GM18858 (cell line): ENCODE data around the gene FBRSL1.

ENCODE experiments used
- ATAC-seq: cut with Tn5 transposase; IDR thresholded peaks from one replicate; pipeline ENCODE4 v1.9.1; 2021; ENCODE audit not compliant: unreplicated experiment

The FBRSL1 gene

GRCh38 chr12:132554845-132555630 lies 65.1 kb downstream of the FBRSL1 start:
- no peak for ATAC-seq

- ATAC-seq, result no peak
These were observed 65.7 kb downstream of the FBRSL1 start for GRCh38 chr12:132555686-132556085.

- ATAC-seq, result no peak
These were observed 66.3 kb downstream of the FBRSL1 start for GRCh38 chr12:132556216-132556615.

- ATAC-seq, result no peak
These were observed 66.8 kb downstream of the FBRSL1 start for GRCh38 chr12:132556801-132557200.

GRCh38 chr12:132557291-132558015 lies 67.5 kb downstream of the FBRSL1 start:
- ATAC-seq, result no peak

GRCh38 chr12:132558042-132558856 lies 68.3 kb downstream of the FBRSL1 start:
- ATAC-seq, result no peak

- no peak for ATAC-seq
These were observed 69.1 kb downstream of the FBRSL1 start for GRCh38 chr12:132558861-132559623.

- no peak for ATAC-seq
These were observed 69.9 kb downstream of the FBRSL1 start for GRCh38 chr12:132559652-132560363.

- no peak for ATAC-seq
These were observed 70.3 kb downstream of the FBRSL1 start for GRCh38 chr12:132560364-132560613.

GRCh38 chr12:132560614-132561426 lies 70.9 kb downstream of the FBRSL1 start:
- ATAC-seq, result no peak
